HepG2 (cell line): ENCODE data around the gene CPT1C. TPM values are rescaled to one million over a fixed set of nuclear protein-coding genes. Genes with fewer than 3 reads are reported as not detected.

Experiments used
- DMAP1 ChIP-seq: IDR thresholded peaks from 2 replicates; pipeline ENCODE4 v1.6.1; 2016
- ERF ChIP-seq: IDR thresholded peaks from 2 replicates; pipeline ENCODE4 v1.6.1; 2018; ENCODE audit warnings: missing biosample characterization, missing genetic modification reagents
- FOXP4 ChIP-seq: sonication (generic); formaldehyde crosslinking; IDR thresholded peaks from 2 replicates; pipeline ENCODE4 v1.4.0; 2020; ENCODE audit warnings: missing genetic modification reagents
- KAT7 ChIP-seq: IDR thresholded peaks from 2 replicates; pipeline ENCODE4 v1.6.1; 2018; ENCODE audit warnings: borderline replicate concordance, missing compliant biosample characterization
- KDM6A ChIP-seq: IDR thresholded peaks from 2 replicates; pipeline ENCODE4 v1.6.1; 2016; ENCODE audit warnings: low read depth
- KLF12 ChIP-seq: sonication (generic); formaldehyde crosslinking; IDR thresholded peaks from 2 replicates; pipeline ENCODE4 v1.4.0; 2020; ENCODE audit warnings: missing genetic modification reagents, borderline replicate concordance
- MXD1 ChIP-seq: sonication (generic); formaldehyde crosslinking; IDR thresholded peaks from 2 replicates; pipeline ENCODE4 v1.4.0; 2020; ENCODE audit warnings: mild to moderate bottlenecking, missing genetic modification reagents
- NCOA1 ChIP-seq: sonication (generic); formaldehyde crosslinking; IDR thresholded peaks from 2 replicates; pipeline ENCODE4 v1.9.0; 2021; ENCODE audit warnings: missing genetic modification reagents
- NCOR1 ChIP-seq: fragments of 200-600 bp; sonication (generic); IDR thresholded peaks from 2 replicates; pipeline ENCODE4 v1.7.0; 2017; ENCODE audit warnings: antibody characterized with exemption, low read length, borderline replicate concordance
- NR3C1 ChIP-seq: sonication (generic); formaldehyde crosslinking; IDR thresholded peaks from 2 replicates; pipeline ENCODE4 v1.4.0; 2020; ENCODE audit warnings: missing genetic modification reagents
- ONECUT2 ChIP-seq: sonication (generic); formaldehyde crosslinking; IDR thresholded peaks from 2 replicates; pipeline ENCODE4 v1.4.0; 2020; ENCODE audit warnings: missing genetic modification reagents
- POGK ChIP-seq: sonication (generic); formaldehyde crosslinking; conservative IDR thresholded peaks from 2 replicates; pipeline ENCODE4 v1.8.0; 2022; ENCODE audit warnings: mild to moderate bottlenecking, moderate library complexity, missing genetic modification reagents
- RCOR2 ChIP-seq: IDR thresholded peaks from 2 replicates; pipeline ENCODE4 v1.6.1; 2016; ENCODE audit warnings: missing biosample characterization, missing genetic modification reagents
- SRF ChIP-seq: IDR thresholded peaks from 2 replicates; pipeline ENCODE4 v1.6.1; 2011; ENCODE audit warnings: mild to moderate bottlenecking, low read depth, low read length, moderate library complexity
- ZMYM3 ChIP-seq: sonication (generic); formaldehyde crosslinking; IDR thresholded peaks from 2 replicates; pipeline ENCODE4 v1.5.1; 2020; ENCODE audit warnings: mild to moderate bottlenecking, missing genetic modification reagents
- ZNF20 ChIP-seq: sonication (generic); formaldehyde crosslinking; IDR thresholded peaks from 2 replicates; pipeline ENCODE4 v1.4.0; 2020; ENCODE audit warnings: mild to moderate bottlenecking, moderate library complexity, missing genetic modification reagents
- ZNF292 ChIP-seq: sonication (generic); formaldehyde crosslinking; IDR thresholded peaks from 2 replicates; pipeline ENCODE4 v1.8.1; 2022; ENCODE audit warnings: mild to moderate bottlenecking, low read depth, missing genetic modification reagents, borderline replicate concordance
- ZNF333 ChIP-seq: sonication (generic); formaldehyde crosslinking; IDR thresholded peaks from 2 replicates; pipeline ENCODE4 v1.4.0; 2020; ENCODE audit warnings: mild to moderate bottlenecking, missing genetic modification reagents, borderline replicate concordance
- ZNF354B ChIP-seq: sonication (generic); formaldehyde crosslinking; IDR thresholded peaks from 2 replicates; pipeline ENCODE4 v1.8.0; 2022; ENCODE audit warnings: mild to moderate bottlenecking, missing genetic modification reagents
- ZNF383 ChIP-seq: sonication (generic); formaldehyde crosslinking; IDR thresholded peaks from 2 replicates; pipeline ENCODE4 v1.4.0; 2020; ENCODE audit warnings: missing genetic modification reagents, mild to moderate bottlenecking, borderline replicate concordance
- ZNF44 ChIP-seq: sonication (generic); formaldehyde crosslinking; IDR thresholded peaks from 2 replicates; pipeline ENCODE4 v1.5.1; 2020; ENCODE audit warnings: mild to moderate bottlenecking, missing genetic modification reagents
- ZNF580 ChIP-seq: IDR thresholded peaks from 2 replicates; pipeline ENCODE4 v1.6.1; 2016; ENCODE audit warnings: low read depth, borderline replicate concordance
- ZNF614 ChIP-seq: IDR thresholded peaks from 2 replicates; pipeline ENCODE4 v1.6.1; 2018; ENCODE audit warnings: missing biosample characterization, missing genetic modification reagents, inconsistent platforms, borderline replicate concordance
- ZNF639 ChIP-seq: conservative IDR thresholded peaks from 2 replicates; pipeline ENCODE4 v1.6.1; 2018; ENCODE audit warnings: missing genetic modification reagents
- ZNF768 ChIP-seq: sonication (generic); formaldehyde crosslinking; IDR thresholded peaks from 2 replicates; pipeline ENCODE4 v1.4.0; 2020; ENCODE audit warnings: missing genetic modification reagents
- ZNF850 ChIP-seq: sonication (generic); formaldehyde crosslinking; conservative IDR thresholded peaks from 2 replicates; pipeline ENCODE4 v1.9.0; 2021; ENCODE audit warnings: mild to moderate bottlenecking, missing genetic modification reagents
- polyA plus RNA-seq, 8 experiments: library from polyadenylated mRNA; depleted of rRNA in 3 of 8; stranded (reverse) in 7 of 8; unstranded in 1 of 8; fragments of >200 nt; fragmentation: Illumina TruSeq in 4 of 8; extraction: Trizol in 4 of 8; gene quantifications; 2 replicates each; pipeline versions ENCODE4 v1.2.1 to v1.2.3, GENCODE V29; 2011 to 2016; ENCODE audit warnings: low read depth in 4 of 8, missing spikeins in 1 of 8, mixed read lengths in 1 of 8; ENCODE audit not compliant: insufficient read depth in 1 of 8
- total RNA-seq, 5 experiments: library from RNA; depleted of rRNA; stranded (reverse); fragments of >200 nt; fragmentation: Illumina TruSeq; extraction: Trizol; gene quantifications; 2 replicates each; pipeline ENCODE4 v1.2.3, GENCODE V29; 2016; ENCODE audit warnings: low read depth in 1 of 5

CPT1C gene
- total and polyA plus RNA-seq, 2 of the 13 experiments (the other 11 are each of a cell fraction or from before 2014, with no cell fraction given): 0.18 TPM; not detected in 1

- no peak for TF ChIP-seq ZNF614 (CRISPR knock-in tag)
- peak; percentile 100 for TF ChIP-seq SRF
- TF ChIP-seq NR3C1 (CRISPR knock-in tag): no peak
- no peak for TF ChIP-seq ZMYM3 (CRISPR knock-in tag)
- TF ChIP-seq ZNF44 (CRISPR knock-in tag): no peak
- TF ChIP-seq MXD1 (CRISPR knock-in tag): 0 out of 2 replicates have a peak, but pooled peaks have one; percentile 53
- TF ChIP-seq POGK (CRISPR knock-in tag): no peak; the same call in 1 of the 2 replicates
- TF ChIP-seq ZNF20 (CRISPR knock-in tag): no peak
- TF ChIP-seq ZNF292: no peak
- TF ChIP-seq ZNF639 (CRISPR knock-in tag): no peak
- 0 out of 2 replicates have a peak, but pooled peaks have one; percentile 52 for TF ChIP-seq KLF12
- no peak for TF ChIP-seq NCOA1 (CRISPR knock-in tag)
- TF ChIP-seq FOXP4 (CRISPR knock-in tag): peak; percentile 61
- no peak for TF ChIP-seq KAT7
- TF ChIP-seq ZNF354B: no peak
- TF ChIP-seq NCOR1: peak; percentile 24; the same call in 1 of the 2 replicates
- no peak for TF ChIP-seq ZNF768 (CRISPR knock-in tag)
- no peak; the same call in 1 of the 2 replicates for TF ChIP-seq ZNF383 (CRISPR knock-in tag)
- TF ChIP-seq ERF (CRISPR knock-in tag): peak; percentile 34; the same call in 1 of the 2 replicates
- no peak for TF ChIP-seq ZNF333
- peak; percentile 100 for TF ChIP-seq ONECUT2 (CRISPR knock-in tag)
- TF ChIP-seq KDM6A (CRISPR knock-in tag): no peak
- TF ChIP-seq ZNF850 (CRISPR knock-in tag): no peak
- TF ChIP-seq RCOR2: no peak
- TF ChIP-seq DMAP1 (CRISPR knock-in tag): peak; percentile 25; the same call in 1 of the 2 replicates
- peak; percentile 48; the same call in 1 of the 2 replicates for TF ChIP-seq ZNF580 (CRISPR knock-in tag)
Measured at GRCh38 chr19:49665351-49666119, 25.4 kb upstream of the CPT1C start, which contains the start of the genes BCL2L12 and IRF3 (continued).
